ENCODE measurements around the gene CELSR2. TPM values are rescaled to one million over a fixed set of nuclear protein-coding genes. Genes with fewer than 3 reads are reported as not detected.

The CELSR2 gene
- polyA plus RNA-seq, 10 donors, result 2.5 to 7.9 (median 4.2) TPM

GRCh38 chr1:109229531-109230127, 19.7 kb upstream of the CELSR2 start:
- no peak for DNase-seq

DNA sequence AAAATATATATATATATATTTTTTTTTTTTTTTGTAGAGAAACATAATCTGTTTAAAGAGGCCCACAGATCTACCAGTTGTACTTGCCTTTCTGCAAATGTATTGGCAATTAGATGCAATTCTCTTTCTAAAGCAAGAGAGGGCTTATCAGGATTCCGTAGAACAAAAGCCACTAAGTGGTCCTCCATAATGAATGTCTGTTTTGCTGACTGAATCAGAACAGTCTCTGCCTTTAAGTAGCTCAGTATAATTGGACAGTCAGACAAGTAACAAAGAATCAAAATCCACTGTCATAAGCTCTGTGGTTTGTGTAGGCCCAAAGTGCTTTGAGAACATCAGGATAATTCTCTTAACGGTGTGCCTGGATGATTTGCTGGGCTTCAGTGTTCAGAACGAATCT, 18.3 kb upstream of the CELSR2 start:
- DNase-seq, result no peak

- DNase-seq, result no peak
Observed at GRCh38 chr1:109235137-109235536, 14.2 kb upstream of the CELSR2 start.

GRCh38 chr1:109237512-109237911, 11.8 kb upstream of the CELSR2 start:
- no peak for DNase-seq

DNA sequence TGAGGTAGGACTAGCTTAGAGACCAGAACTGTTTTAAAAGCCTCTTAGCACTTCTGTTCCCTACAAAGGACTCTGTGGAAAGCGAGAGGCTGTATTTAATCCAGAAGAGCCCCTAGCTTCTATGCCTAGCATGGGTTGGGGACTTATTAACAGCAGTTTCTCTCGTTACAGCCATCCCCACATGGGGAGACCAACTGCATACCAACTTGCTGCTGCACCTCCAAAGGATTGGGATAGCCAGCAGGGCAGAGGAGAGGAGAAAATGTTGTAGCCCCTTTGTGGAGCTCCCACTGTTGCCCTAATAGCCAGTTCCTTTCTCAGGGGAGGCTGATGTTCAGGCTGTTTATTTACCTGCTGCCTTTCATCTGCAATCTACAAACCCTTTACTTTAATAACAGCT, 11.0 kb upstream of the CELSR2 start:
- no peak for DNase-seq

GRCh38 chr1:109239047-109239408, 10.3 kb upstream of the CELSR2 start:
- DNase-seq, result no peak

- no peak for DNase-seq
Observed at GRCh38 chr1:109239409-109240068, 9.8 kb upstream of the CELSR2 start.

- DNase-seq, result peak; percentile 54 to 84 (median 61)
Observed at GRCh38 chr1:109240158-109241152, 8.9 kb upstream of the CELSR2 start.

GRCh38 chr1:109241344-109241743, 8.0 kb upstream of the CELSR2 start:
- no peak for DNase-seq

- no peak for DNase-seq
Observed at GRCh38 chr1:109241841-109242345, 7.4 kb upstream of the CELSR2 start.

GRCh38 chr1:109242387-109242786, 7.0 kb upstream of the CELSR2 start:
- peak in 2 of 3 donors; percentile 37 to 61 for DNase-seq

DNA sequence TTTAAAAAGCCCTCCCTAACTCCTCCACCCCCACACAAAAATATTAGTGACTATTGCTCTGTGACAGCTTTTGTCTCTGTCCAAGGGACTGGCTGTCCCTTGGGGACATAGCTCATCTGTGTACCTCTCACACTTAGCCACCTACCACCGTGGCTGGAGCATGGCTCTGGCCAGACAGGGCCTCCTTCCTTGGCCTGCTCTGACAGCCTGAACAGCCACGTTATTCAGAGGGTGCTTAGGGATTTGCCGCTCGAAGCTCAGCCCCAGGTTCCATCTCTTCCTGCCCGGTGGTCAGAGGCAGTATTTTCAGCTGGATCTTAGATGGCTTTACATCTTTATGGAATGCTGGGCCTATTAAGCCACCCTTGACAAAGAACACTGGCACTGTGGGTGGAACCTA, 6.1 kb upstream of the CELSR2 start:
- no peak for DNase-seq

DNA sequence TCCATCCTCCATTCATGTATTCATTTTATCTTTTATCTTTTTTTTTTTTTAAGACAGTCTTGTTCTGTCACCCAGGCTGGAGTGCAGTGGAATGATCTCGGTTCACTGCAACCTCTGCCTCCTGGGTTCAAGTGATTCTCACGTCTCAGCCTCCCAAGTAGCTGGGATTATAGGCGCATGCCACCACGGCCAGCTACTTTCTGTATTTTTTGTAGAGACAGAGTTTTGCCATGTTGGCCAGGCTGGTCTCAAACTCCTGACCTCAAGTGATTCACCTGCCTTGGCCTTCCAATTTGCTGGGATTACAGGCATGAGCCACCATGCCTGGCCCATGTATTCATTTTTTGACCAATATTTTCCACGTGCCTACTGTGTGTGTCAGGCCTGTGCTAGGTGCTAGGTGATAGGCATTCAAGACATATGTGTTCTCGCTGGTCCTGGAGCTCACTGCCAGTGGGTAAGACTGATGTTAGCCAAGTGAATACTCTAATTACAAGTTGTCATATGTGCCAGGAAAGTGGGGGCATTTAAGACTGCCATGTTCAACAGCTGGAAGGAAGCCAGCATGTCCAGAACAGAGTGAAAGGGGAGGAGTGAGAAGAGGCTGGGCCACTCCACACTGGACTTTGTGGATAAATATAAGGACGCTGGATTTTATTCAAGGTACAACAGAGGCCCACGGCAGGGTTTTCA, 5.3 kb upstream of the CELSR2 start:
- DNase-seq, result no peak

DNA sequence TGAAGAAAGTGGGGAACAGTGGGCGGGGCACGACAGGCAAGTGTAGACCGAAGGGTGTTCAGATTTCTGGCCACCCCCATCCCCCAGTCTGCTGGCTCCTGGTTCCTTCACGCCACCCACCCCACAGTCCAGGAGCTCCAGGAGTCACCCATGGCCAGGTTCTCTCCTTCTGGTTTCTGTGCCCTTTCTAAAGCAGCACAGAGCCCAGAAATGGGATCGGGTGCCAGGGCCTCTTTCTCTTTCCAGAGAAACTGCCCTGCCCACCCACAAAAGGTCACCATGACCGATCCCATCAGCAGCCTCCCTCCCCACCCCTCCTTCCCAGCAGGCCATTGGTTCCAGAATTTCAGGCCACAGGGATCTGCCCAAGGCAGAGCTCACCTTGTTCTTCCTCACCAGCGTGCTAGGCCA, 3.2 kb upstream of the CELSR2 start:
- DNase-seq, result no peak

DNA sequence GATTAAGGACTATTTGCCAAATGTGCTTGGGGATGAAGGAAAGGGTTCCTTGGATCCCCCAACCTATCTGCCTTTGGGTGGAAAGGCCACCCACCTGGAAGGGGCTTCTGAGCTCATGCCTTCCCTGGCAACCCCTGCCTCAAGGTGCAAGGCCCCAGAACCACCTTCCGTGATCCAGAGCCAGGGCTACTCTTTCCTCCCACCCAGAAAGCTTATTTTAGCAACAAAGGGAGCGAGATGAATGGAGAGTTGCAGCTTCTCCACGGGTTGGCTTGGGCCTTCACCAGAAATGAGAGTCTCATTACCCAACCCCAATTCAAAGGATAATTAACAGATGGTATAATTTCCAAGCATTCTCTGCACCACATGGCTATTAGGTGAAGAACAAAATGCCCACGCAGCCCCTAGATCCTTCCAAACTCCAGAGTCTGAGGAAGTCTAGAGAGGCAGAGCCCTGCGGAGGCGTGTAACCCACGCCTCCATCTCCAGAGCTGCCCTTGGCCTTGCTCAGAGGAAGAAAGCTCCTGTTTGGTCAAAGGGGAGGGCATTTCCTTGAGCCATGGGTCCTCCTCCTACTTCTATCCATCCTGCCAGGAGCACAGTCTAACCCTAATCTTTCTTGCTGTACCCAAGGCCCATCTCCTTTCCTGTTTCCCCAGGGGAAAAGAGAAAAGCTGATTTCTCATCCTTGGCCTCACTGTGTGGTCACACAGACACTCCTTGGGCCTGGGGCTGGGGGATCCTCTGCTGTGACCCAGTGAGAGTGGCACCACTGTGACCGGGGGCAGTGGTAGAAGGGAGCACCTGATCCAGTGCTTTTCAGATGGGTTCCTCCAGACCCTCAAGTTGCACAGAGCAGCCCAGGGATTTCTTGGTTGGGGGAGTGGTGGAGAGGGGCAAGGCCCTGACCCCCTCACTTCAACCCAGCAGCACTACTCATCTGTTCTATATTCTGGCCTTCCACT, 1.7 kb upstream of the CELSR2 start:
- no peak for DNase-seq

- peak in 1 of 3 donors; percentile 6 for DNase-seq
Observed at GRCh38 chr1:109248444-109248796, 919 bp upstream of the CELSR2 start.

DNA sequence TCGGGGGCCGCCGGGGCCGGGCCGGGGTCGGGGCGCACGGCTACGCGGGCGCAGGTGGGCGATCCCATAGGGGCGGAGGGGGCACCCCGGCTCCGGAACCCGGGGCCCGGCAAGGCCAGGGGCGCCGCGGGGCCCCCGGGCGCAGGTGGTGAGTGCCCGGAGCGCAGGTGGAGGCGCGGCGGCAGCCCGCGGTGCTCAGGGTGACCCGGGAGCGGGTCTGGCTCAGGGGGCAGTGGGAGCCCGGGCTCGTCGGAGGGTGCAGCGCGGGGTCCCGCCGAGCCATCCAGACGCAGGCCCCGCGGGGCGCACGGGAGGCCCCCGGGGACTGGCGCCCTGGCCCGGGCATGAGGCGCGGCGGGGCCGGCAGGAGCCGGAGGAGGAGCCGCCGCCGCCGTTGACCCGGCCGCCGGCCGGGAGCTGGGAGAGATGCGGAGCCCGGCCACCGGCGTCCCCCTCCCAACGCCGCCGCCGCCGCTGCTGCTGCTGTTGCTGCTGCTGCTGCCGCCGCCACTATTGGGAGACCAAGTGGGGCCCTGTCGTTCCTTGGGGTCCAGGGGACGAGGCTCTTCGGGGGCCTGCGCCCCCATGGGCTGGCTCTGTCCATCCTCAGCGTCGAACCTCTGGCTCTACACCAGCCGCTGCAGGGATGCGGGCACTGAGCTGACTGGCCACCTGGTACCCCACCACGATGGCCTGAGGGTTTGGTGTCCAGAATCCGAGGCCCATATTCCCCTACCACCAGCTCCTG, 489 bp downstream of the CELSR2 start:
- DNase-seq, result peak in 1 of 3 donors; percentile 29

- peak in 1 of 3 donors; percentile 3 for DNase-seq
Observed at GRCh38 chr1:109250454-109251276, 1.3 kb downstream of the CELSR2 start.

All from muscle of back (tissue), 11 donors.